Measurements from ENCODE around the gene TMEFF1. TPM values are rescaled to one million over a fixed set of nuclear protein-coding genes. Genes with fewer than 3 reads are reported as not detected.
A peak's percentile ranks its signal among the peaks of the same experiment; 100 is the strongest.
"Not testable (repeated sequence)": the region's sequence is repeated elsewhere in the genome, so short reads cannot be mapped to it uniquely, and the experiment has no call there.

The TMEFF1 gene
- polyA plus RNA-seq, 2 of the 4 experiments (the other 2 are of a cell fraction) = 0.31 to 0.61 TPM

GRCh38 chr9:100505564-100506159 is 32.7 kb downstream of the TMEFF1 start:
- CTCF ChIA-PET = interaction anchor here (0.6 to 1.2 kb wide), 11 partner anchors 9 to 82 kb away, joined by 3 to 5 read pairs (median 3); no protein-coding TSS in a partner anchor
- peak; percentile 43 for FAIRE-seq

GRCh38 chr9:100507350-100507749 is 34.4 kb downstream of the TMEFF1 start:
- H3K27ac ChIP-seq; FAIRE-seq; POLR2A ChIA-PET; H3K4me2 ChIP-seq; ATAC-seq; DNase-seq (ENCODE audit: low read depth in 1 of 2, low spot score in 1 of 2); H3K9me3 ChIP-seq; H3K4me1 ChIP-seq; CTCF ChIA-PET; H3K4me3 ChIP-seq: not testable (repeated sequence)

More at GRCh38 chr9:100505564-100506159, 32.7 kb downstream of the TMEFF1 start:
- WGBS (ENCODE audit: missing lambda C conversion rate) = 14% methylated on average over 4 of the region's 4 CpGs
- TF ChIP-seq SMC3 (IDR thresholded peaks at IDR 0.05) = peak; percentile 40; the same call in 2 of the 3 replicates
- no peak for TF ChIP-seq TFCP2L1 (CRISPR knock-in tag; IDR thresholded peaks at IDR 0.05)
- TF ChIP-seq CTCF (IDR thresholded peaks at IDR 0.05) = peak; percentile 65
- no peak for TF ChIP-seq MAFK (IDR thresholded peaks at IDR 0.05; ENCODE audit: partially characterized antibody)
- TF ChIP-seq RAD21 (conservative IDR thresholded peaks at IDR 0.05 in 1 of 2, IDR thresholded peaks at IDR 0.05 in 1 of 2) = peak; percentile 47 to 58; a peak in 4 of 5 replicates
- TF ChIP-seq MYC (IDR thresholded peaks at IDR 0.05; ENCODE audit: borderline replicate concordance, low read length) = no peak
- no peak for TF ChIP-seq CBX2 (IDR thresholded peaks at IDR 0.05; ENCODE audit: borderline replicate concordance, low read depth)
- Histone ChIP-seq H3K4me2 (no peak overlapping the region), H3K4me1 (no peaks in the 10 kb centered on the region), H3K27ac (no peak overlapping the region), H3K9me3 (no peaks in the 10 kb centered on the region), H3K4me3 (no peak overlapping the region)
- DNase-seq (ENCODE audit: low read depth in 1 of 2, low spot score in 1 of 2) (peak; percentile 50 to 77), ATAC-seq (peak; percentile 68 to 93)
- POLR2A ChIA-PET = no interaction called here

- CTCF ChIA-PET = interaction anchor here (0.6 kb wide), 1 partner anchor 148 kb away, joined by 3 read pairs; no protein-coding TSS in a partner anchor
- TF ChIP-seq FOXS1 (CRISPR knock-in tag; IDR thresholded peaks at IDR 0.05) = no peak
- no peak for TF ChIP-seq MAZ (IDR thresholded peaks at IDR 0.05; ENCODE audit: borderline replicate concordance, low read depth, low read length)
- no peak for TF ChIP-seq EP300 (IDR thresholded peaks at IDR 0.05)
- no peak for TF ChIP-seq ZNF302 (CRISPR knock-in tag; IDR thresholded peaks at IDR 0.05)
- TF ChIP-seq ESRRA (IDR thresholded peaks at IDR 0.05; ENCODE audit: borderline replicate concordance, low read length) = no peak
- TF ChIP-seq CTCF (IDR thresholded peaks at IDR 0.05) = no peak
- TF ChIP-seq MAFK (IDR thresholded peaks at IDR 0.05; ENCODE audit: partially characterized antibody) = no peak
- no peak overlapping the region for H3K27ac ChIP-seq
- no peak overlapping the region for H3K4me3 ChIP-seq
- WGBS (ENCODE audit: missing lambda C conversion rate) = 96% methylated on average over 1 of the region's 1 CpG
- FAIRE-seq (no peak), DNase-seq (ENCODE audit: low read depth in 1 of 2, low spot score in 1 of 2) (no peak), ATAC-seq (no peak)
- POLR2A ChIA-PET = no interaction called here
- H3K9me3 ChIP-seq = no peaks in the 10 kb centered on the region
- no peak overlapping the region for H3K4me2 ChIP-seq
- peaks cover 10% of the 10 kb centered on the region for H3K4me1 ChIP-seq
These were observed 38.3 kb downstream of the TMEFF1 start for GRCh38 chr9:100511205-100511604.
